Panc1 (cell line): ENCODE measurements around the gene STAT3. TPM values are rescaled to one million over a fixed set of nuclear protein-coding genes. Genes with fewer than 3 reads are reported as not detected.

Experiments
- ATAC-seq: fragments of 200-7000 bp; cut with Tn5 transposase; 2 replicates; pipeline ENCODE4 v1.9.1; 2020; ENCODE audit warnings: mild to moderate bottlenecking, moderate library complexity
- BruUV-seq: library from RNA; stranded (reverse); fragments of 400-500 nt; replicated peaks from 2 replicates; lab custom pipeline; 2021; lab: Mats Ljungman, UMichigan
- CTCF ChIA-PET: fragments of 300-600 bp; sonication (Branson Sonifier 250); formaldehyde crosslinking; loops from one replicate; lab custom pipeline; 2022; ENCODE audit warnings: antibody characterized with exemption; lab: Charles Lee
- POLR2A ChIA-PET: fragments of 300-600 bp; sonication (Branson Sonifier 250); formaldehyde crosslinking; loops from one replicate; lab custom pipeline; 2022; ENCODE audit warnings: antibody characterized with exemption; lab: Charles Lee
- DNase-seq: peaks from one replicate; pipeline ENCODE4 v3.0.0-alpha.2; 2010; ENCODE audit warnings: low read depth, low spot score
- H3K27ac ChIP-seq: 2 replicates; pipeline ENCODE4 v1.5.1; 2011; ENCODE audit warnings: mild to moderate bottlenecking, low read length, inconsistent platforms
- H3K27me3 ChIP-seq: fragments of 200-500 bp; sonication (Bioruptor generic); 2 replicates; pipeline ENCODE4 v1.6.0; 2014; ENCODE audit warnings: low read length, inconsistent platforms; ENCODE audit not compliant: control insufficient read depth, insufficient read depth
- H3K36me3 ChIP-seq: fragments of 200-500 bp; sonication (Bioruptor generic); 2 replicates; pipeline ENCODE4 v1.5.1; 2014; ENCODE audit warnings: inconsistent platforms, mild to moderate bottlenecking, low read length, moderate library complexity; ENCODE audit not compliant: control insufficient read depth, insufficient read depth
- H3K4me1 ChIP-seq: 2 replicates; pipeline ENCODE4 v1.5.1; 2011; ENCODE audit warnings: inconsistent platforms, mild to moderate bottlenecking, low read length, moderate library complexity; ENCODE audit not compliant: control insufficient read depth, insufficient read depth
- H3K4me3 ChIP-seq, 2 experiments: 2 replicates each; pipeline ENCODE4 v1.5.1; 2011 to 2012; ENCODE audit warnings: low read depth in 2 of 2, low read length in 2 of 2, mild to moderate bottlenecking in 2 of 2, inconsistent platforms in 1 of 2, moderate library complexity in 1 of 2
- H3K9me3 ChIP-seq: fragments of 200-500 bp; sonication (Bioruptor generic); 2 replicates; pipeline ENCODE4 v1.5.1; 2014; ENCODE audit warnings: low read depth, mild to moderate bottlenecking, inconsistent platforms, low read length, moderate library complexity; ENCODE audit not compliant: control insufficient read depth, insufficient read depth
- CTCF ChIP-seq: fragments of 450-650 bp; IDR thresholded peaks from 2 replicates; pipeline ENCODE4 v1.5.1; 2017; ENCODE audit warnings: mild to moderate bottlenecking
- POLR2AphosphoS5 ChIP-seq: IDR thresholded peaks from 2 replicates; pipeline ENCODE4 v1.6.1; 2012; ENCODE audit warnings: mild to moderate bottlenecking, low read depth, low read length, moderate library complexity
- SIN3A ChIP-seq: IDR thresholded peaks from 2 replicates; pipeline ENCODE4 v1.6.1; 2012; ENCODE audit warnings: low read depth, mild to moderate bottlenecking, low read length, moderate library complexity, borderline replicate concordance; ENCODE audit not compliant: insufficient read depth
- TCF7L2 ChIP-seq: IDR thresholded peaks from 2 replicates; pipeline ENCODE4 v1.6.1; 2011; ENCODE audit warnings: mild to moderate bottlenecking, low read depth, low read length, inconsistent platforms
- in situ Hi-C: cut with HindIII; loops from 2 replicates; pipeline ENCODE4 v1.10.0; 2016; ENCODE audit warnings: low sequenced_read_pairs, low pct_unique_long_range_greater_than_20kb
- intact Hi-C: fragments of 100-400 bp; cut with micrococcal nuclease; formaldehyde crosslinking; loops from one replicate; pipeline ENCODE4 v1.10.0; 2022; ENCODE audit not compliant: unreplicated experiment
- total RNA-seq: library from RNA; stranded (reverse); gene quantifications from one replicate; pipeline ENCODE4 v1.2.1, GENCODE V29; 2021; ENCODE audit not compliant: unreplicated experiment
- TF ChIP-seq, protein P1 (sequence below), 2 experiments: IDR thresholded peaks; 2 replicates each; pipeline ENCODE4 v1.6.1; 2011 to 2012; ENCODE audit warnings: low read depth in 2 of 2, control low read depth in 1 of 2, low read length in 1 of 2, mild to moderate bottlenecking in 1 of 2, moderate library complexity in 1 of 2; ENCODE audit not compliant: insufficient read depth in 1 of 2

STAT3 gene
- total RNA-seq, 1 experiment from 2014 or later, result 287 TPM

DNA sequence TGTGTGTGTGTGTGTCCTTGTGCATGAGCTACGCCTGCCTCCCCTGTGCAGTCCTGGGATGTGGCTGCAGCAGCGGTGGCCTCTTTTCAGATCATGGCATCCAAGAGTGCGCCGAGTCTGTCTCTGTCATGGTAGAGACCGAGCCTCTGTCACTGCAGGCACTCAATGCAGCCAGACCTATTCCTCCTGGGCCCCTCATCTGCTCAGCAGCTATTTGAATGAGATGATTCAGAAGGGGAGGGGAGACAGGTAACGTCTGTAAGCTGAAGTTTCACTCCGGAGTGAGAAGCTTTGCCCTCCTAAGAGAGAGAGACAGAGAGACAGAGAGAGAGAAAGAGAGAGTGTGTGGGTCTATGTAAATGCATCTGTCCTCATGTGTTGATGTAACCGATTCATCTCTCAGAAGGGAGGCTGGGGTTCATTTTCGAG, 77.4 kb downstream of the STAT3 start:
- in situ Hi-C loops (no loop called here), intact Hi-C loops (loop anchor here (10.0 kb wide), 1 partner anchor 214 kb away; no protein-coding TSS in a partner anchor)
- POLR2A ChIA-PET, result no interaction called here
- H3K4me3 ChIP-seq, result no peak overlapping the region
- no peaks in the 10 kb centered on the region for H3K9me3 ChIP-seq
- TF ChIP-seq CTCF (no peak), POLR2AphosphoS5 (peak; percentile 39; the same call in 1 of the 2 replicates), TCF7L2 (no peak)
- TF ChIP-seq, protein P1, sequence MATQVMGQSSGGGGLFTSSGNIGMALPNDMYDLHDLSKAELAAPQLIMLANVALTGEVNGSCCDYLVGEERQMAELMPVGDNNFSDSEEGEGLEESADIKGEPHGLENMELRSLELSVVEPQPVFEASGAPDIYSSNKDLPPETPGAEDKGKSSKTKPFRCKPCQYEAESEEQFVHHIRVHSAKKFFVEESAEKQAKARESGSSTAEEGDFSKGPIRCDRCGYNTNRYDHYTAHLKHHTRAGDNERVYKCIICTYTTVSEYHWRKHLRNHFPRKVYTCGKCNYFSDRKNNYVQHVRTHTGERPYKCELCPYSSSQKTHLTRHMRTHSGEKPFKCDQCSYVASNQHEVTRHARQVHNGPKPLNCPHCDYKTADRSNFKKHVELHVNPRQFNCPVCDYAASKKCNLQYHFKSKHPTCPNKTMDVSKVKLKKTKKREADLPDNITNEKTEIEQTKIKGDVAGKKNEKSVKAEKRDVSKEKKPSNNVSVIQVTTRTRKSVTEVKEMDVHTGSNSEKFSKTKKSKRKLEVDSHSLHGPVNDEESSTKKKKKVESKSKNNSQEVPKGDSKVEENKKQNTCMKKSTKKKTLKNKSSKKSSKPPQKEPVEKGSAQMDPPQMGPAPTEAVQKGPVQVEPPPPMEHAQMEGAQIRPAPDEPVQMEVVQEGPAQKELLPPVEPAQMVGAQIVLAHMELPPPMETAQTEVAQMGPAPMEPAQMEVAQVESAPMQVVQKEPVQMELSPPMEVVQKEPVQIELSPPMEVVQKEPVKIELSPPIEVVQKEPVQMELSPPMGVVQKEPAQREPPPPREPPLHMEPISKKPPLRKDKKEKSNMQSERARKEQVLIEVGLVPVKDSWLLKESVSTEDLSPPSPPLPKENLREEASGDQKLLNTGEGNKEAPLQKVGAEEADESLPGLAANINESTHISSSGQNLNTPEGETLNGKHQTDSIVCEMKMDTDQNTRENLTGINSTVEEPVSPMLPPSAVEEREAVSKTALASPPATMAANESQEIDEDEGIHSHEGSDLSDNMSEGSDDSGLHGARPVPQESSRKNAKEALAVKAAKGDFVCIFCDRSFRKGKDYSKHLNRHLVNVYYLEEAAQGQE (IDR thresholded peaks at IDR 0.05; ENCODE audit: insufficient read depth in 1 of 2, low read depth in 2 of 2, low read length in 1 of 2), result no peak
- H3K27ac ChIP-seq, result peak overlapping the region; percentile 84
- ATAC-seq (no peak), DNase-seq (no peak)
- BruUV-seq, result no TSS peak
- H3K36me3 ChIP-seq, result no peaks in the 10 kb centered on the region
- peaks cover 43% of the 10 kb centered on the region for H3K4me1 ChIP-seq
- CTCF ChIA-PET, result interaction anchor here (0.7 kb wide), 1 partner anchor 58 kb away, joined by 3 read pairs; no protein-coding TSS in a partner anchor
- H3K27me3 ChIP-seq, result no peaks in the 10 kb centered on the region

- Histone ChIP-seq H3K4me1 (peaks cover 37% of the 10 kb centered on the region), H3K9me3 (no peaks in the 10 kb centered on the region), H3K27me3 (no peaks in the 10 kb centered on the region), H3K36me3 (no peaks in the 10 kb centered on the region), H3K4me3 (no peak overlapping the region), H3K27ac (peak overlapping the region; percentile 84)
- TF ChIP-seq CTCF (no peak), POLR2AphosphoS5 (peak; percentile 58; the same call in 1 of the 2 replicates), TCF7L2 (no peak), SIN3A (no peak)
- TF ChIP-seq, protein P1 (IDR thresholded peaks at IDR 0.05; ENCODE audit: insufficient read depth in 1 of 2, low read depth in 2 of 2, low read length in 1 of 2), result no peak
- peak; percentile 6; the same call in 1 of the 2 replicates for ATAC-seq
- in situ Hi-C loops, result no loop called here
- no TSS peak for BruUV-seq
- ChIA-PET CTCF (interaction anchor here (0.5 to 1.4 kb wide), 4 partner anchors 57 to 96 kb away, joined by 3 to 7 read pairs (median 4); no protein-coding TSS in a partner anchor), POLR2A (interaction anchor here (0.6 kb wide), 1 partner anchor 55 kb away, joined by 5 read pairs; no protein-coding TSS in a partner anchor)
- no peak for DNase-seq
- intact Hi-C loops, result loop anchor here (10.0 kb wide), 1 partner anchor 215 kb away; no protein-coding TSS in a partner anchor
Measured at GRCh38 chr17:42309986-42310786, 78.1 kb downstream of the STAT3 start.
